Measurements from ENCODE around the gene PPP2R3A. TPM values are rescaled to one million over a fixed set of nuclear protein-coding genes. Genes with fewer than 3 reads are reported as not detected.
"Not testable (repeated sequence)": the region's sequence is repeated elsewhere in the genome, so short reads cannot be mapped to it uniquely, and the experiment has no call there.

Gene PPP2R3A
- total RNA-seq, 1 donor from 2014 or later: 19.3 TPM

DNA sequence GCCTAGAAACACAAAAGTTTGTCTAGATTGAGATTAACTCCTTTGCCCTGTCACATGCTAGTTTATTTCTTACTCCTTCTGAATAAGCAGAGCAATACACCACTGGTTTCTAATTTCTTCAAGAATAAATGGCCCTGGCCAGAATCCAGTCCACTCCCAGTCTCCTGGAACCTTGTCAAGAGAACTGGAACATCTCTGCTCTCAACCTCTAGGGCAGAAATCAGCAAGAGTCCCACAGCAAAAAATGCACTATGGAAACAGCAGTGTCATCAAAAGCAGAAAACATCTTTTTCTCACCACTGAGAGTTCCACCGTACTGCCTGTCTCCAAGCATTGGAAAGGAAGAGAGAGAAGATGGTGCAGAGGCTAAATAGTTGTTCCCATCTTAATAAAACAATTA is 35.9 kb upstream of the PPP2R3A start:
- TF ChIP-seq, protein P1, sequence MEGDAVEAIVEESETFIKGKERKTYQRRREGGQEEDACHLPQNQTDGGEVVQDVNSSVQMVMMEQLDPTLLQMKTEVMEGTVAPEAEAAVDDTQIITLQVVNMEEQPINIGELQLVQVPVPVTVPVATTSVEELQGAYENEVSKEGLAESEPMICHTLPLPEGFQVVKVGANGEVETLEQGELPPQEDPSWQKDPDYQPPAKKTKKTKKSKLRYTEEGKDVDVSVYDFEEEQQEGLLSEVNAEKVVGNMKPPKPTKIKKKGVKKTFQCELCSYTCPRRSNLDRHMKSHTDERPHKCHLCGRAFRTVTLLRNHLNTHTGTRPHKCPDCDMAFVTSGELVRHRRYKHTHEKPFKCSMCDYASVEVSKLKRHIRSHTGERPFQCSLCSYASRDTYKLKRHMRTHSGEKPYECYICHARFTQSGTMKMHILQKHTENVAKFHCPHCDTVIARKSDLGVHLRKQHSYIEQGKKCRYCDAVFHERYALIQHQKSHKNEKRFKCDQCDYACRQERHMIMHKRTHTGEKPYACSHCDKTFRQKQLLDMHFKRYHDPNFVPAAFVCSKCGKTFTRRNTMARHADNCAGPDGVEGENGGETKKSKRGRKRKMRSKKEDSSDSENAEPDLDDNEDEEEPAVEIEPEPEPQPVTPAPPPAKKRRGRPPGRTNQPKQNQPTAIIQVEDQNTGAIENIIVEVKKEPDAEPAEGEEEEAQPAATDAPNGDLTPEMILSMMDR (IDR thresholded peaks at IDR 0.05; ENCODE audit: unreplicated experiment): no peak
- DNase-seq (ENCODE audit: low spot score): no peak
- Mint-ChIP-seq H3K27ac (ENCODE audit: unreplicated experiment) (no peak overlapping the region), H3K36me3 (ENCODE audit: low read depth, unreplicated experiment) (no peaks in the 10 kb centered on the region), H3K9me3 (ENCODE audit: unreplicated experiment) (no peaks in the 10 kb centered on the region), H3K4me1 (ENCODE audit: unreplicated experiment) (no peaks in the 10 kb centered on the region), H3K27me3 (ENCODE audit: unreplicated experiment) (peaks cover 4% of the 10 kb centered on the region), H3K4me3 (ENCODE audit: unreplicated experiment) (no peak overlapping the region)

DNA sequence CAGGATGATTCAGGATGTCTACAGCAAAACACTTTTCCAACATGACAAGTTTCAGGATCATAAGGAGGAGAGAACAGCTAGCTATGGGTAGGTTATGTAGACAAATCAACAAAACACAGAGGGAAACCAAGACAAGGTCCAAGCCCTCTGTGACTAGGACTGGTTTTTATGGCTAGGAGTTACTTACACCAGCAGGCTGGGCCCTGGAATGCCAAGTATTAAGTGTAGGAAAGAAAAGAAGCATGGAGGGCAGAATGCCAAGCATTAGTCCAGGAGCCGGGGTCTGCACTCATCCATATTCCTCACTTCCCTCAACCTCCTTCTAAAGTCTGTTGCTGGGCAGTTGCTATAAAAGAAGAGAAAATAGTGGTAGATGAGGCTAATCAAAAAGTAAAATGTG is 35.3 kb upstream of the PPP2R3A start:
- Mint-ChIP-seq H3K4me3 (ENCODE audit: unreplicated experiment) (no peak overlapping the region), H3K27me3 (ENCODE audit: unreplicated experiment) (no peaks in the 10 kb centered on the region), H3K4me1 (ENCODE audit: unreplicated experiment) (no peaks in the 10 kb centered on the region), H3K36me3 (ENCODE audit: low read depth, unreplicated experiment) (no peaks in the 10 kb centered on the region), H3K27ac (ENCODE audit: unreplicated experiment) (no peak overlapping the region), H3K9me3 (ENCODE audit: unreplicated experiment) (no peaks in the 10 kb centered on the region)
- no peak for DNase-seq (ENCODE audit: low spot score)
- TF ChIP-seq, protein P1 (IDR thresholded peaks at IDR 0.05; ENCODE audit: unreplicated experiment): no peak

DNA sequence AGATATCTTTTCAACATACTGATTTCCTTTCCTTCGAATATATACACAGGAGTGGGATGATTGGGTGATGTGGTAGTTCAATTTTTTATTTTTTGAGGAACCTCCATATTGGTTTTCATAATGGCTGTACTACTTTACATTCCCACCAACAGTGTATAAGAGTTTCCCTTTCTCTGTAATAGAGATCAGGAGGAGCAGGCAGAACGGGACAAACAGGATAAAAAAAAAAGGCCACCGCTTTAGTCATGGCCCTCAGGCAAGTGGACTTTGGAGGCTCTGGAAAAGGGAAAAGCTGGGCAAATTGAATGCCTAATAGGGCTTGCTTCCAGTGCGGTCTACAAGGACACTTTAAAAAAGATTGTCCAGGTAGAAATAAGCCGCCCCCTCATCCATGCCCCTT is 30.4 kb upstream of the PPP2R3A start:
- H3K4me3 Mint-ChIP-seq (ENCODE audit: unreplicated experiment); H3K27ac Mint-ChIP-seq (ENCODE audit: unreplicated experiment); DNase-seq (ENCODE audit: low spot score); H3K9me3 Mint-ChIP-seq (ENCODE audit: unreplicated experiment); H3K4me1 Mint-ChIP-seq (ENCODE audit: unreplicated experiment); H3K27me3 Mint-ChIP-seq (ENCODE audit: unreplicated experiment); H3K36me3 Mint-ChIP-seq (ENCODE audit: low read depth, unreplicated experiment): not testable (repeated sequence)

DNA sequence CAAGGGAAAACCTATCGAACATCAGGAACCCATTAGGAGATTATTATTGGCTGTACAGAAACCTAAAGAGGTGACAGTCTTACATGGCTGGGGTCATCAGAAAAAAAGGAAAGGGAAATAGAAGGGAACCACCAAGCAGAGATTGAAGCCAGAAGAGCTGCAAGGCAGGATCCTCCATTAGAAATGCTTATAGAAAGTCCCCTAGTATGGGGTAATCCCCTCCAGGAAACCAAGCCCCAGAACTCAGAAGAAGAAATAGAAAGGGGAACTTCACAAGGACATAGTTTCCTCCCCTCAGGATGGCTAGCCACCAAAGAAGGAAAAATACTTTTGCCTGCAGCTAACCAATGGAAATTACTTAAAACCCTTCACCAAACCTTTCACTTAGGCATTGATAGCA is 27.8 kb upstream of the PPP2R3A start:
- H3K36me3 Mint-ChIP-seq (ENCODE audit: low read depth, unreplicated experiment); H3K4me1 Mint-ChIP-seq (ENCODE audit: unreplicated experiment); H3K9me3 Mint-ChIP-seq (ENCODE audit: unreplicated experiment); H3K4me3 Mint-ChIP-seq (ENCODE audit: unreplicated experiment); DNase-seq (ENCODE audit: low spot score); H3K27me3 Mint-ChIP-seq (ENCODE audit: unreplicated experiment); H3K27ac Mint-ChIP-seq (ENCODE audit: unreplicated experiment): not testable (repeated sequence)

DNA sequence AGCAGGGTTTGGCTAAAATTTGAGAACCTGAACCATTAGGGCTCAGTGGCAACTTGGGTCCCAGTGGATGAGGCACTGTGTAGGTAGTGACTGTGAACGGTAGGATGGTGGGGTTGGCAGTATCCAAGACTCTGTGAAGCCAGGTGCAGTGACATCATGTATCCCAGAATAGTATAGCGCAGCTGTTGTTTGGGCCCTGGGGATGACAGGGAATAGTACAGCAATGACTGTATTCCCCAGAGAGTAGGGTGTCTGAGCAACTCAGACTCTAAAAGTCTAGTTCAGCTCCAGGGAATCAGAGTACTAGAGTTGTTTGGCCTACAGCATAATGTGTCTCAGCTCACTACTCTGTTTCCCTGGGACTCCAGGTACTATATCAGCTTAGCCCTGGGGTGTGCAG is 20.7 kb upstream of the PPP2R3A start:
- Mint-ChIP-seq H3K36me3 (ENCODE audit: low read depth, unreplicated experiment) (no peaks in the 10 kb centered on the region), H3K27me3 (ENCODE audit: unreplicated experiment) (no peaks in the 10 kb centered on the region), H3K4me3 (ENCODE audit: unreplicated experiment) (no peak overlapping the region), H3K4me1 (ENCODE audit: unreplicated experiment) (no peaks in the 10 kb centered on the region), H3K27ac (ENCODE audit: unreplicated experiment) (no peak overlapping the region), H3K9me3 (ENCODE audit: unreplicated experiment) (no peaks in the 10 kb centered on the region)
- DNase-seq (ENCODE audit: low spot score): no peak
- TF ChIP-seq, protein P1 (IDR thresholded peaks at IDR 0.05; ENCODE audit: unreplicated experiment): no peak

DNA sequence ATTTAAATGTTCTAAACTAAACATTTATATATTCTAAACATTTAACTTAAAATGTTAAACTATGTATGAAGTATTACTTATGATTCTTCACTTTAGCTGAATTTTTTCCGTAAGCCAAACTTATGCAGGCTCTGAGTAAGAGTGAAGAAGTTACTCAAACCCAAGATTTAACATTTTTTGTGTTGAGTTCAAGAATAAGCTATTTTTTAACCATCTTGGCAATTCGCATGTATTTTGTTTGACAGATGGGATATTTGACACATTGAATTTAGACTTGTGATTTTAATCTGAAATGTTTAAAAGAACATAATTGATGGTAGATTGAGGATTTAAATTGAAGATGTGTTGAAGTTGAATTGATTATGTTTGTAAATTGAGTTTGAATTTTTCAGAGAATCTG is 14.6 kb upstream of the PPP2R3A start:
- H3K36me3 Mint-ChIP-seq (ENCODE audit: low read depth, unreplicated experiment): no peaks in the 10 kb centered on the region
- no peaks in the 10 kb centered on the region for H3K9me3 Mint-ChIP-seq (ENCODE audit: unreplicated experiment)
- TF ChIP-seq, protein P1 (IDR thresholded peaks at IDR 0.05; ENCODE audit: unreplicated experiment): no peak
- H3K27me3 Mint-ChIP-seq (ENCODE audit: unreplicated experiment): peaks cover 2% of the 10 kb centered on the region
- H3K27ac Mint-ChIP-seq (ENCODE audit: unreplicated experiment): no peak overlapping the region
- H3K4me3 Mint-ChIP-seq (ENCODE audit: unreplicated experiment): no peak overlapping the region
- no peak for DNase-seq (ENCODE audit: low spot score)
- H3K4me1 Mint-ChIP-seq (ENCODE audit: unreplicated experiment): no peaks in the 10 kb centered on the region
